GM23338 (cell line): Measurements from ENCODE around the gene PGGHG.

Experiments used
- CREB1 ChIP-seq: fragments of 250-450 bp; sonication (Bioruptor Pico); IDR thresholded peaks from 2 replicates; pipeline ENCODE4 v1.5.0; 2020; ENCODE audit warnings: low read depth, mild to moderate bottlenecking, moderate library complexity
- POLR2AphosphoS5 ChIP-seq: IDR thresholded peaks from 2 replicates; pipeline ENCODE4 v1.6.1; 2016; ENCODE audit warnings: antibody characterized with exemption, low read depth
- TF ChIP-seq, protein P1 (sequence below), 2 experiments: fragments of 200-600 bp in 1 of 2; sonication (generic) in 1 of 2; conservative IDR thresholded peaks; 2 replicates each; pipeline versions ENCODE4 v1.5.1 to v1.6.1; 2016 to 2017; ENCODE audit warnings: antibody characterized with exemption in 2 of 2, low read depth in 2 of 2, mild to moderate bottlenecking in 2 of 2, moderate library complexity in 1 of 2
- TF ChIP-seq, protein P2 (sequence below): IDR thresholded peaks from one replicate; pipeline ENCODE4 v1.6.1; 2018; ENCODE audit warnings: antibody characterized with exemption; ENCODE audit not compliant: unreplicated experiment

DNA sequence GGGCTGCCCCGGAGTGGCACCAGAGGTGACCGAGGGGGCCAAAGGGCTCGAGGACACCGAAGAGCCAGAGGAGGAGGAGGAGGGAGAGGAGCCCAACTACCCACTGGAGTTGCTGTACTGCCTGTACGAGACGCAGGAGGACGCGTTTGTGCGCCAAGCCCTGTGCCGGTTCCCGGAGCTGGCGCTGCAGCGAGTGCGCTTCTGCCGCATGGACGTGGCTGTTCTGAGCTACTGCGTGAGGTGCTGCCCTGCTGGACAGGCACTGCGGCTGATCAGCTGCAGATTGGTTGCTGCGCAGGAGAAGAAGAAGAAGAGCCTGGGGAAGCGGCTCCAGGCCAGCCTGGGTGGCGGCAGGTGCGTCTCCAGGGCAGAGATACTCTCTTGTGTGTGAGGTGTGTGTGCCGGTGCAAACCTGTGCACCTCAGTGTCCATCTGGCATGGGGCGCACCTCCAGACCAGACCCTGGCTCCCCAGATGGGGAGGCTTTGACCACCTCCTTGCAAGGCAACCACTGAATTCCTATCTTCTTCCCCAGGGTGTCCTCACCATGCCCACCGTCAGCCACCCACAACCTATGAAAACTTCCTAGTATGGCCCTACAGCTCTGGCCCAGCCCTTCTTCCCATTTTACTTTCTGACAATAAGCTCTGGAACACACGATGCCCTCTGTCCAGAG lies 7.3 kb upstream of the PGGHG start:
- TF ChIP-seq POLR2AphosphoS5 (no peak), CREB1 (no peak)
- TF ChIP-seq, protein P1, sequence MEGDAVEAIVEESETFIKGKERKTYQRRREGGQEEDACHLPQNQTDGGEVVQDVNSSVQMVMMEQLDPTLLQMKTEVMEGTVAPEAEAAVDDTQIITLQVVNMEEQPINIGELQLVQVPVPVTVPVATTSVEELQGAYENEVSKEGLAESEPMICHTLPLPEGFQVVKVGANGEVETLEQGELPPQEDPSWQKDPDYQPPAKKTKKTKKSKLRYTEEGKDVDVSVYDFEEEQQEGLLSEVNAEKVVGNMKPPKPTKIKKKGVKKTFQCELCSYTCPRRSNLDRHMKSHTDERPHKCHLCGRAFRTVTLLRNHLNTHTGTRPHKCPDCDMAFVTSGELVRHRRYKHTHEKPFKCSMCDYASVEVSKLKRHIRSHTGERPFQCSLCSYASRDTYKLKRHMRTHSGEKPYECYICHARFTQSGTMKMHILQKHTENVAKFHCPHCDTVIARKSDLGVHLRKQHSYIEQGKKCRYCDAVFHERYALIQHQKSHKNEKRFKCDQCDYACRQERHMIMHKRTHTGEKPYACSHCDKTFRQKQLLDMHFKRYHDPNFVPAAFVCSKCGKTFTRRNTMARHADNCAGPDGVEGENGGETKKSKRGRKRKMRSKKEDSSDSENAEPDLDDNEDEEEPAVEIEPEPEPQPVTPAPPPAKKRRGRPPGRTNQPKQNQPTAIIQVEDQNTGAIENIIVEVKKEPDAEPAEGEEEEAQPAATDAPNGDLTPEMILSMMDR (conservative IDR thresholded peaks at IDR 0.05; ENCODE audit: low read depth in 2 of 2), result no peak
- TF ChIP-seq, protein P2, sequence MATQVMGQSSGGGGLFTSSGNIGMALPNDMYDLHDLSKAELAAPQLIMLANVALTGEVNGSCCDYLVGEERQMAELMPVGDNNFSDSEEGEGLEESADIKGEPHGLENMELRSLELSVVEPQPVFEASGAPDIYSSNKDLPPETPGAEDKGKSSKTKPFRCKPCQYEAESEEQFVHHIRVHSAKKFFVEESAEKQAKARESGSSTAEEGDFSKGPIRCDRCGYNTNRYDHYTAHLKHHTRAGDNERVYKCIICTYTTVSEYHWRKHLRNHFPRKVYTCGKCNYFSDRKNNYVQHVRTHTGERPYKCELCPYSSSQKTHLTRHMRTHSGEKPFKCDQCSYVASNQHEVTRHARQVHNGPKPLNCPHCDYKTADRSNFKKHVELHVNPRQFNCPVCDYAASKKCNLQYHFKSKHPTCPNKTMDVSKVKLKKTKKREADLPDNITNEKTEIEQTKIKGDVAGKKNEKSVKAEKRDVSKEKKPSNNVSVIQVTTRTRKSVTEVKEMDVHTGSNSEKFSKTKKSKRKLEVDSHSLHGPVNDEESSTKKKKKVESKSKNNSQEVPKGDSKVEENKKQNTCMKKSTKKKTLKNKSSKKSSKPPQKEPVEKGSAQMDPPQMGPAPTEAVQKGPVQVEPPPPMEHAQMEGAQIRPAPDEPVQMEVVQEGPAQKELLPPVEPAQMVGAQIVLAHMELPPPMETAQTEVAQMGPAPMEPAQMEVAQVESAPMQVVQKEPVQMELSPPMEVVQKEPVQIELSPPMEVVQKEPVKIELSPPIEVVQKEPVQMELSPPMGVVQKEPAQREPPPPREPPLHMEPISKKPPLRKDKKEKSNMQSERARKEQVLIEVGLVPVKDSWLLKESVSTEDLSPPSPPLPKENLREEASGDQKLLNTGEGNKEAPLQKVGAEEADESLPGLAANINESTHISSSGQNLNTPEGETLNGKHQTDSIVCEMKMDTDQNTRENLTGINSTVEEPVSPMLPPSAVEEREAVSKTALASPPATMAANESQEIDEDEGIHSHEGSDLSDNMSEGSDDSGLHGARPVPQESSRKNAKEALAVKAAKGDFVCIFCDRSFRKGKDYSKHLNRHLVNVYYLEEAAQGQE, result no peak
